Neural cell (in vitro differentiated cells): Measurements from ENCODE around the gene TSPAN9. TPM values are rescaled to one million over a fixed set of nuclear protein-coding genes. Genes with fewer than 3 reads are reported as not detected.

Experiments
- H2AFZ ChIP-seq: fragments of 200-600, 300-800 bp; sonication (generic), shearing (Covaris generic); 2 replicates; pipeline ENCODE4 v1.6.0; 2014; ENCODE audit warnings: low read depth, mild to moderate bottlenecking, antibody characterized with exemption, low read length, moderate library complexity
- H3F3A ChIP-seq: fragments of 200-600 bp; shearing (Covaris generic); 2 replicates; pipeline ENCODE4 v1.6.1; 2016; ENCODE audit warnings: mild to moderate bottlenecking, moderate library complexity, mixed read lengths, antibody characterized with exemption, low read length; ENCODE audit not compliant: insufficient read depth, poor library complexity, severe bottlenecking
- H3K27ac ChIP-seq: fragments of 200-600, 300-800 bp; sonication (generic), shearing (Covaris generic); 2 replicates; pipeline ENCODE4 v1.5.1; 2014; ENCODE audit warnings: mild to moderate bottlenecking, low read length, moderate library complexity
- H3K27me3 ChIP-seq: fragments of 300-800, 200-600 bp; sonication (generic), shearing (Covaris generic); 2 replicates; pipeline ENCODE4 v1.6.0; 2014; ENCODE audit warnings: mild to moderate bottlenecking, low read depth, low read length, moderate library complexity; ENCODE audit not compliant: insufficient read depth
- H3K36me3 ChIP-seq: fragments of 300-800, 200-600 bp; sonication (generic), shearing (Covaris generic); 2 replicates; pipeline ENCODE4 v1.5.1; 2014; ENCODE audit warnings: mild to moderate bottlenecking, antibody characterized with exemption, low read length, moderate library complexity; ENCODE audit not compliant: insufficient read depth
- H3K4me2 ChIP-seq: fragments of 300-800, 200-600 bp; sonication (generic), shearing (Covaris generic); 2 replicates; pipeline ENCODE4 v1.6.0; 2014; ENCODE audit warnings: mild to moderate bottlenecking, low read length
- H3K4me3 ChIP-seq: fragments of 300-800, 200-600 bp; sonication (generic), shearing (Covaris generic); 2 replicates; pipeline ENCODE4 v1.5.1; 2014; ENCODE audit warnings: mild to moderate bottlenecking, low read length, moderate library complexity
- H3K79me2 ChIP-seq: fragments of 200-600 bp; shearing (Covaris generic); replicated peaks from 2 replicates; pipeline ENCODE4 v1.6.0; 2014; ENCODE audit warnings: mild to moderate bottlenecking, low read length, moderate library complexity; ENCODE audit not compliant: insufficient read depth
- H3K9ac ChIP-seq: fragments of 300-800, 200-600 bp; sonication (generic), shearing (Covaris generic); 2 replicates; pipeline ENCODE4 v1.6.1; 2016; ENCODE audit warnings: mild to moderate bottlenecking, low read length, mixed read lengths
- H3K9me2 ChIP-seq: fragments of 200-600 bp; shearing (Covaris generic); 2 replicates; pipeline ENCODE4 v1.6.1; 2016; ENCODE audit warnings: mild to moderate bottlenecking, low read length, mixed read lengths; ENCODE audit not compliant: insufficient read depth
- H3K9me3 ChIP-seq: fragments of 200-600, 300-800 bp; sonication (generic), shearing (Covaris generic); 2 replicates; pipeline ENCODE4 v1.6.1; 2016; ENCODE audit warnings: mild to moderate bottlenecking, mixed run types, low read length, moderate library complexity, mixed read lengths
- H4K20me1 ChIP-seq: fragments of 200-600 bp; shearing (Covaris generic); 2 replicates; pipeline ENCODE4 v1.6.1; 2016; ENCODE audit warnings: mild to moderate bottlenecking, mixed run types; ENCODE audit not compliant: insufficient read depth
- CTCF ChIP-seq: fragments of 450-650 bp; IDR thresholded peaks from 2 replicates; pipeline ENCODE4 v1.5.1; 2014; ENCODE audit warnings: antibody characterized with exemption, mild to moderate bottlenecking, moderate library complexity; ENCODE audit not compliant: poor library complexity, severe bottlenecking
- EZH2 ChIP-seq: fragments of 200-600, 300-800 bp; shearing (Covaris generic), sonication (generic); IDR thresholded peaks from 2 replicates; pipeline ENCODE4 v1.6.1; 2014; ENCODE audit warnings: antibody characterized with exemption, low read length, borderline replicate concordance, mild to moderate bottlenecking; ENCODE audit not compliant: insufficient read depth, poor library complexity, severe bottlenecking
- POLR2AphosphoS5 ChIP-seq: IDR thresholded peaks from 2 replicates; pipeline ENCODE4 v1.6.1; 2012
- REST ChIP-seq: IDR thresholded peaks from 2 replicates; pipeline ENCODE4 v1.6.1; 2012; ENCODE audit warnings: borderline replicate concordance
- SMC3 ChIP-seq: fragments of 450-650 bp; conservative IDR thresholded peaks from 2 replicates; pipeline ENCODE4 v1.6.1; 2014; ENCODE audit warnings: antibody characterized with exemption, mild to moderate bottlenecking, moderate library complexity; ENCODE audit not compliant: poor library complexity
- TAF1 ChIP-seq: IDR thresholded peaks from 2 replicates; pipeline ENCODE4 v1.6.1; 2012; ENCODE audit warnings: low read depth
- polyA plus RNA-seq: library from polyadenylated mRNA; depleted of rRNA; stranded (reverse); fragments of >200 nt; gene quantifications from 2 replicates; pipeline ENCODE4 v1.2.3, GENCODE V29; 2014

The TSPAN9 gene
- polyA plus RNA-seq, 1 donor from 2014 or later, result 11.9 TPM

GRCh38 chr12:3145033-3145432 is 67.9 kb downstream of the TSPAN9 start (continued):
- TF ChIP-seq POLR2AphosphoS5, result no peak

GRCh38 chr12:3145546-3146310 is 68.5 kb downstream of the TSPAN9 start:
- no peaks in the 10 kb centered on the region for H3K79me2 ChIP-seq
- H3K9me3 ChIP-seq, result no peaks in the 10 kb centered on the region
- TF ChIP-seq CTCF (no peak), SMC3 (no peak), EZH2 (no peak), POLR2AphosphoS5 (no peak)
- H4K20me1 ChIP-seq, result no peaks in the 10 kb centered on the region
- no peak overlapping the region for H3K9ac ChIP-seq
- no peaks in the 10 kb centered on the region for H3K36me3 ChIP-seq
- no peak overlapping the region for H3K27ac ChIP-seq
- H3F3A ChIP-seq, result no peaks in the 10 kb centered on the region
- H3K4me3 ChIP-seq, result no peak overlapping the region
- no peaks in the 10 kb centered on the region for H3K9me2 ChIP-seq
- H3K4me2 ChIP-seq, result no peak overlapping the region
- no peaks in the 10 kb centered on the region for H3K27me3 ChIP-seq
- no peak overlapping the region for H2AFZ ChIP-seq

GRCh38 chr12:3147260-3147659 is 70.1 kb downstream of the TSPAN9 start:
- Histone ChIP-seq H3K9me3 (no peaks in the 10 kb centered on the region), H3K79me2 (no peaks in the 10 kb centered on the region), H3K36me3 (no peaks in the 10 kb centered on the region), H3K27me3 (no peaks in the 10 kb centered on the region), H3K27ac (no peak overlapping the region), H3K4me2 (no peak overlapping the region), H4K20me1 (no peaks in the 10 kb centered on the region), H3K9ac (no peak overlapping the region), H3K4me3 (no peak overlapping the region), H3F3A (no peaks in the 10 kb centered on the region), H2AFZ (no peak overlapping the region), H3K9me2 (no peaks in the 10 kb centered on the region)
- TF ChIP-seq REST, result no peak
- no peak for TF ChIP-seq TAF1
